OCI-LY3 (cell line): ENCODE data around the gene ESD.
"Not testable (repeated sequence)": the region's sequence is repeated elsewhere in the genome, so short reads cannot be mapped to it uniquely, and the experiment has no call there.

ENCODE experiments used
- CTCF ChIP-seq: fragments of 200-600, 300-600 bp; sonication (generic); IDR thresholded peaks from 2 replicates; pipeline ENCODE4 v1.5.1; 2014; ENCODE audit warnings: antibody characterized with exemption, low read length, low read depth
- EZH2phosphoT487 ChIP-seq: fragments of 200-600 bp; shearing (Covaris generic); IDR thresholded peaks from 2 replicates; pipeline ENCODE4 v1.6.1; 2018; ENCODE audit warnings: antibody characterized with exemption, mixed run types, low read depth

GRCh38 chr13:46755508-46755907 lies 41.5 kb downstream of the ESD start:
- not testable (repeated sequence) for TF ChIP-seq CTCF, EZH2phosphoT487
